Measurements from ENCODE around the gene ACSF2.
"Not testable (repeated sequence)": the region's sequence is repeated elsewhere in the genome, so short reads cannot be mapped to it uniquely, and the experiment has no call there.

ACSF2 gene

GRCh38 chr17:50425682-50426471 lies at the start of gene ACSF2:
ACSF2 (plus strand) TSS chr17:50426218; CDS start chr17:50426262, 44 bp downstream.
- peak; percentile 83 for DNase-seq

GRCh38 chr17:50379351-50380132 lies 46.5 kb upstream of the ACSF2 start:
- no peak for DNase-seq

- DNase-seq = no peak
Observed at GRCh38 chr17:50380369-50381259, 45.4 kb upstream of the ACSF2 start.

- DNase-seq = no peak
Observed at GRCh38 chr17:50381260-50381815, 44.7 kb upstream of the ACSF2 start.

- no peak for DNase-seq
Observed at GRCh38 chr17:50381920-50382319, 44.1 kb upstream of the ACSF2 start.

GRCh38 chr17:50382931-50383330 lies 43.1 kb upstream of the ACSF2 start:
- DNase-seq = no peak

GRCh38 chr17:50386510-50386909 lies 39.5 kb upstream of the ACSF2 start:
- peak; percentile 68 for DNase-seq

GRCh38 chr17:50388728-50389127 lies 37.3 kb upstream of the ACSF2 start:
- no peak for DNase-seq

- DNase-seq = no peak
Observed at GRCh38 chr17:50389534-50389933, 36.5 kb upstream of the ACSF2 start.

GRCh38 chr17:50392621-50393020 lies 33.4 kb upstream of the ACSF2 start:
- DNase-seq = no peak

GRCh38 chr17:50393700-50394099 lies 32.3 kb upstream of the ACSF2 start:
- DNase-seq = no peak

- no peak for DNase-seq
Observed at GRCh38 chr17:50394711-50395110, 31.3 kb upstream of the ACSF2 start.

- DNase-seq = peak; percentile 60
Observed at GRCh38 chr17:50396261-50397110, 29.5 kb upstream of the ACSF2 start.

GRCh38 chr17:50397111-50397918 lies 28.7 kb upstream of the ACSF2 start, which contains the start of gene LRRC59:
LRRC59 (minus strand) TSS chr17:50397523; CDS start chr17:50397317, 206 bp downstream.
- DNase-seq = peak; percentile 95

GRCh38 chr17:50397919-50398285 lies 28.1 kb upstream of the ACSF2 start:
- DNase-seq = no peak

- not testable (repeated sequence) for DNase-seq
Observed at GRCh38 chr17:50398672-50399071, 27.3 kb upstream of the ACSF2 start.

- DNase-seq = not testable (repeated sequence)
Observed at GRCh38 chr17:50399591-50399990, 26.4 kb upstream of the ACSF2 start.

- DNase-seq = not testable (repeated sequence)
Observed at GRCh38 chr17:50405351-50405750, 20.7 kb upstream of the ACSF2 start.

- DNase-seq = no peak
Observed at GRCh38 chr17:50406578-50406977, 19.4 kb upstream of the ACSF2 start.

- no peak for DNase-seq
Observed at GRCh38 chr17:50407921-50408320, 18.1 kb upstream of the ACSF2 start.
